ENCODE results near the gene CDKL4. TPM values are rescaled to one million over a fixed set of nuclear protein-coding genes. Genes with fewer than 3 reads are reported as not detected.

Gene CDKL4
- polyA plus RNA-seq, 3 donors = not detected

DNA sequence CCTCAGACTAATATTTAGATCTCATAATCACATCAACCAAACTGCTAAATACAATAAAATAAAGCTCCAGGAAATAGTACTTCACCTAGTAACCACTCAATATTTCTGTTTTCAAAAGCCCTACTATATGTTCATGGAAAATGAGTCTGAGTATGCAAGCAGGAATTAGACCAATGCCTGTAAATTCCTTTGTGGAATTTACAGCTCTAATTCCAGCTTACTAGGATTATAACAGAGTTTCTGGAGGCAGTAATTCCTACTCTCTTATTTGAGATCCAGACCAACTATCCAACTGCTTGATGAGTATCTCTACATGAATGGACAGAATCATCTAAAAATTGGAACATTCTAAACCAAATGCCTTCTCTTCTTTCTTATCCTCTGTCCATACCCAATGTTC lies 11.6 kb downstream of the CDKL4 start:
- Histone ChIP-seq H3K27me3 (ENCODE audit: control insufficient read depth in 2 of 2, insufficient read depth in 2 of 2, low read length in 2 of 2) (no peaks in the 10 kb centered on the region), H3K4me1 (ENCODE audit: control insufficient read depth in 1 of 2, insufficient read depth in 2 of 2, low read length in 2 of 2) (peaks cover 5 to 10% of the 10 kb centered on the region in 2 donors), H3K79me2 (ENCODE audit: insufficient read depth, low read length) (no peaks in the 10 kb centered on the region), H3K36me3 (replicated peaks in 1 of 2; ENCODE audit: control insufficient read depth in 1 of 2, insufficient read depth in 2 of 2, low read length in 2 of 2) (no peaks in the 10 kb centered on the region), H3K4me2 (replicated peaks; ENCODE audit: extremely low read depth, low read length, poor library complexity, severe bottlenecking) (no peak overlapping the region), H3K4me3 (replicated peaks in 1 of 3; ENCODE audit: low read depth in 2 of 3, low read length in 3 of 3) (no peak overlapping the region), H3K9me3 (replicated peaks in 1 of 2; ENCODE audit: control insufficient read depth in 1 of 2, insufficient read depth in 1 of 2, low read length in 2 of 2) (no peaks in the 10 kb centered on the region), H2AFZ (ENCODE audit: insufficient read depth, low read depth, low read length, poor library complexity, severe bottlenecking) (no peak overlapping the region), H3K27ac (ENCODE audit: low read depth in 1 of 2, low read length in 2 of 2) (no peak overlapping the region), H4K20me1 (ENCODE audit: insufficient read depth, low read length) (no peaks in the 10 kb centered on the region), H3K9ac (ENCODE audit: insufficient read depth, low read length, poor library complexity, severe bottlenecking) (no peak overlapping the region)
- intact Hi-C loops (cut with micrococcal nuclease) = no loop called here
- H3K4me1 Mint-ChIP-seq = peaks cover 11% of the 10 kb centered on the region
- peaks cover 0 to 5% (median 2%) of the 10 kb centered on the region in 7 donors for H3K9me3 Mint-ChIP-seq
- no peaks in the 10 kb centered on the region for H3K27me3 Mint-ChIP-seq (ENCODE audit: low read depth in 3 of 3)
- no peak for DNase-seq
- H3K4me3 Mint-ChIP-seq = no peak overlapping the region
- no peak overlapping the region for H3K27ac Mint-ChIP-seq
- TF ChIP-seq CTCF (IDR thresholded peaks at IDR 0.05) = no peak
- H3K36me3 Mint-ChIP-seq = no peaks in the 10 kb centered on the region

DNA sequence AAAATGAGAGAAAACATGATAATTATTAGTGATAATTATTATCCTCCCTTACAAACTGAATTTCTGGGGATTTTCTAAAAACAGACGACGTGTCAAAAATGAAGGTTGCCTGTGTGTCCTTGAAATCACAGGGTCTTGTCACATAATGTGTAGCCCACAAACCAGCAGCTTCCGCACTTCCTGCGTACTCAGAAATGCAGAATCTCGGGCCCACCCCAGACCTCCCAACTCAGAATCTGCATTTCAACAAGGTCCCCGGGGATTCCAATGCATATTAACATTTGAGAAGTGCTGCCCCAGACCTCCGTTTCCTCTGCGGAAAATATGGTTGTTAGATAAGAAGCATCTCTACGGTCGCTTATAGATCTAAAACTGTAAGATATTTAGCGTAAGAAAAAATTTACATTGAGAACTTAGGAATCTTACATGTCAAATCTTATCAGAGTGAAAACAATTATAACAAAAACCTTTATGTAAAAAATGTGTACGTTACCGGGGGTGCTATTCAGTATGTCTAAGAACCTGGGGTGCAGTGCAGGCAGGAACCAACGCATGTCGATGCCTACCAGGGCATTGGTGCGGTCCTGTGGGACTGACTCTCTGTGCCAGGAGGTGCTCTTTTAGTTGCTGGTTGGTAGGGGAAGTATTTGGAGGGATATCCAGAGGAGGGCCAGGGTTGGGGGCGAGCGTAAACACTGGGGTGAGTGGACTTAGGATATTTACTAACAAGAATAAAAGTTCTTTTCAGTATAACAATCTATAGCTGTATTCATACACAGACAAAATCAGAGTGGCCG lies 15.2 kb downstream of the CDKL4 start:
- Mint-ChIP-seq H3K27ac (no peak overlapping the region), H3K4me3 (peak overlapping the region; percentile 74 to 90), H3K27me3 (ENCODE audit: low read depth in 3 of 3) (peaks cover 0 to 2% (median 0%) of the 10 kb centered on the region in 3 donors), H3K9me3 (no peaks in the 10 kb centered on the region), H3K36me3 (no peaks in the 10 kb centered on the region), H3K4me1 (peaks cover 11% of the 10 kb centered on the region)
- Histone ChIP-seq H2AFZ (ENCODE audit: insufficient read depth, low read depth, low read length, poor library complexity, severe bottlenecking) (peak overlapping the region; percentile 84), H3K9ac (ENCODE audit: insufficient read depth, low read length, poor library complexity, severe bottlenecking) (peak overlapping the region; percentile 22), H3K9me3 (replicated peaks in 1 of 2; ENCODE audit: control insufficient read depth in 1 of 2, insufficient read depth in 1 of 2, low read length in 2 of 2) (no peaks in the 10 kb centered on the region), H3K4me3 (replicated peaks in 1 of 3; ENCODE audit: low read depth in 2 of 3, low read length in 3 of 3) (peak overlapping the region; percentile 5 to 62 (median 21)), H3K27me3 (ENCODE audit: control insufficient read depth in 2 of 2, insufficient read depth in 2 of 2, low read length in 2 of 2) (no peaks in the 10 kb centered on the region), H3K4me1 (ENCODE audit: control insufficient read depth in 1 of 2, insufficient read depth in 2 of 2, low read length in 2 of 2) (peaks cover 5 to 10% of the 10 kb centered on the region in 2 donors), H3K79me2 (ENCODE audit: insufficient read depth, low read length) (no peaks in the 10 kb centered on the region), H3K4me2 (replicated peaks; ENCODE audit: extremely low read depth, low read length, poor library complexity, severe bottlenecking) (peak overlapping the region; percentile 67), H3K36me3 (replicated peaks in 1 of 2; ENCODE audit: control insufficient read depth in 1 of 2, insufficient read depth in 2 of 2, low read length in 2 of 2) (no peaks in the 10 kb centered on the region), H4K20me1 (ENCODE audit: insufficient read depth, low read length) (no peaks in the 10 kb centered on the region), H3K27ac (ENCODE audit: low read depth in 1 of 2, low read length in 2 of 2) (no peak overlapping the region)
- TF ChIP-seq CTCF (IDR thresholded peaks at IDR 0.05) = peak; percentile 56
- DNase-seq = no peak
- 0% methylated on average over 4 of the region's 19 CpGs for WGBS (ENCODE audit: insufficient coverage)
- intact Hi-C loops (cut with micrococcal nuclease) = loop anchor here in 1 of 2 donors (2.0 kb wide), 1 partner anchor 168 kb away; no protein-coding TSS in a partner anchor

Data from CD14-positive monocyte (primary cell).